ENCODE measurements around the gene DLG1.

DLG1 gene

GRCh38 chr3:197298341-197298944 lies at the start of gene DLG1:
Gene DLG1 (minus strand): TSS chr3:197298612. CDS start chr3:197297204, 1,408 bp downstream.
- DNase-seq (ENCODE audit: insufficient read length, low spot score) (peak; percentile 65), FAIRE-seq (no peak)
- TF ChIP-seq CTCF (IDR thresholded peaks at IDR 0.05; ENCODE audit: insufficient read depth, missing control alignments), result no peak

GRCh38 chr3:197348014-197348413 lies 49.6 kb upstream of the DLG1 start:
- DNase-seq (ENCODE audit: insufficient read length, low spot score) (no peak), FAIRE-seq (no peak)
- no peak for TF ChIP-seq CTCF (IDR thresholded peaks at IDR 0.05; ENCODE audit: insufficient read depth, missing control alignments)

- no peak for FAIRE-seq
- no peak for TF ChIP-seq CTCF (IDR thresholded peaks at IDR 0.05; ENCODE audit: insufficient read depth, missing control alignments)
- DNase-seq (ENCODE audit: insufficient read length, low spot score), result no peak
These were observed 47.0 kb upstream of the DLG1 start for GRCh38 chr3:197345390-197345789.

- no peak for TF ChIP-seq CTCF (IDR thresholded peaks at IDR 0.05; ENCODE audit: insufficient read depth, missing control alignments)
- no peak for FAIRE-seq
- DNase-seq (ENCODE audit: insufficient read length, low spot score), result no peak
These were observed 46.3 kb upstream of the DLG1 start for GRCh38 chr3:197344582-197345318.

GRCh38 chr3:197343656-197344408 lies 45.4 kb upstream of the DLG1 start:
- DNase-seq (ENCODE audit: insufficient read length, low spot score), result no peak
- no peak for FAIRE-seq
- no peak for TF ChIP-seq CTCF (IDR thresholded peaks at IDR 0.05; ENCODE audit: insufficient read depth, missing control alignments)

GRCh38 chr3:197343111-197343510 lies 44.7 kb upstream of the DLG1 start:
- FAIRE-seq, result no peak
- no peak for TF ChIP-seq CTCF (IDR thresholded peaks at IDR 0.05; ENCODE audit: insufficient read depth, missing control alignments)
- DNase-seq (ENCODE audit: insufficient read length, low spot score), result no peak
